HepG2 (cell line): ENCODE measurements around the gene HMGB3. TPM values are rescaled to one million over a fixed set of nuclear protein-coding genes. Genes with fewer than 3 reads are reported as not detected.
"Not testable (repeated sequence)": the region's sequence is repeated elsewhere in the genome, so short reads cannot be mapped to it uniquely, and the experiment has no call there.

ENCODE experiments used
- ATAC-seq: fragments of 200-7000 bp; cut with Tn5 transposase; 3 replicates; pipeline ENCODE4 v1.9.1; 2020; ENCODE audit warnings: mild to moderate bottlenecking, moderate library complexity
- BruUV-seq: library from RNA; stranded (reverse); fragments of 400-500 nt; replicated peaks from 2 replicates; lab custom pipeline; 2021; lab: Mats Ljungman, UMichigan
- CTCF ChIA-PET: fragments of 300-600 bp; formaldehyde crosslinking; extraction: SDS; loops from one replicate; lab custom pipeline; 2021; ENCODE audit warnings: low total read pairs, inconsistent platforms, low intra/inter-chr PET ratio; lab: Yijun Ruan, JAX
- POLR2A ChIA-PET: fragments of 350-600 bp; sonication (Branson Sonifier 250); formaldehyde crosslinking; loops from one replicate; lab custom pipeline; 2020; ENCODE audit warnings: antibody characterized with exemption, inconsistent platforms; lab: Yijun Ruan, JAX
- DNase-seq: peaks from one replicate; pipeline ENCODE4 v3.0.0-alpha.2; 2015; ENCODE audit warnings: low spot score
- FAIRE-seq: peaks from 3 replicates; lab custom pipeline; 2011; peaks lifted over from hg19 to GRCh38; lab: Jason Lieb, UNC
- H2AFZ ChIP-seq: one replicate; pipeline ENCODE4 v1.6.1; 2011; ENCODE audit warnings: low read length, inconsistent platforms
- H3K27ac ChIP-seq: fragments of 300-600 bp; 3 replicates; pipeline ENCODE4 v1.8.0; 2011; ENCODE audit warnings: mixed run types, mild to moderate bottlenecking, mixed read lengths, low read length, inconsistent platforms; ENCODE audit not compliant: insufficient read depth; ENCODE audit errors: extremely low read length
- H3K27me3 ChIP-seq, 2 experiments: fragments of 200-600 bp in 1 of 2; 2 replicates in 1 of 2; 3 replicates in 1 of 2; pipeline versions ENCODE4 v1.6.0 to v1.8.0; 2011; ENCODE audit warnings: low read length in 2 of 2, mild to moderate bottlenecking in 2 of 2, moderate library complexity in 2 of 2, inconsistent platforms in 1 of 2; ENCODE audit not compliant: insufficient read depth in 2 of 2, control insufficient read depth in 1 of 2
- H3K36me3 ChIP-seq, 2 experiments: fragments of 200-600 bp in 1 of 2; replicated peaks in 1 of 2; 2 replicates in 1 of 2; 3 replicates in 1 of 2; pipeline versions ENCODE4 v1.5.1 to v1.8.0; 2011; ENCODE audit warnings: low read length in 2 of 2, inconsistent platforms in 1 of 2; ENCODE audit not compliant: insufficient read depth in 2 of 2, control insufficient read depth in 1 of 2
- H3K4me1 ChIP-seq: 2 replicates; pipeline ENCODE4 v1.5.1; 2012; ENCODE audit warnings: low read length, inconsistent platforms; ENCODE audit not compliant: insufficient read depth
- H3K4me2 ChIP-seq: 2 replicates; pipeline ENCODE4 v1.6.0; 2011; ENCODE audit warnings: low read depth, low read length, inconsistent platforms
- H3K4me3 ChIP-seq, 3 experiments: fragments of 200-600 bp in 1 of 3; sonication (generic), shearing (Covaris generic) in 1 of 3; replicated peaks in 1 of 3; 2 replicates each; pipeline ENCODE4 v1.5.1; 2011 to 2016; ENCODE audit warnings: low read length in 3 of 3, inconsistent platforms in 2 of 3, low read depth in 2 of 3, mild to moderate bottlenecking in 2 of 3, control low read depth in 1 of 3, mixed read lengths in 1 of 3; ENCODE audit not compliant: insufficient read depth in 1 of 3
- H3K79me2 ChIP-seq: one replicate; pipeline ENCODE4 v1.6.1; 2011; ENCODE audit warnings: low read length, inconsistent platforms; ENCODE audit not compliant: insufficient read depth
- H3K9ac ChIP-seq: 2 replicates; pipeline ENCODE4 v1.6.0; 2011; ENCODE audit warnings: mild to moderate bottlenecking, low read depth, low read length, inconsistent platforms; ENCODE audit not compliant: insufficient read depth
- H3K9me3 ChIP-seq: 2 replicates; pipeline ENCODE4 v1.5.1; 2012; ENCODE audit warnings: mild to moderate bottlenecking, low read length
- H4K20me1 ChIP-seq: 2 replicates; pipeline ENCODE4 v1.6.0; 2011; ENCODE audit warnings: inconsistent platforms, mild to moderate bottlenecking, low read length, moderate library complexity; ENCODE audit not compliant: insufficient read depth
- BRF2 ChIP-seq: sonication (generic); formaldehyde crosslinking; IDR thresholded peaks from 2 replicates; pipeline ENCODE4 v1.8.1; 2022; ENCODE audit warnings: mild to moderate bottlenecking, missing genetic modification reagents
- FIP1L1 ChIP-seq: fragments of 200-400 bp; formaldehyde crosslinking; IDR thresholded peaks from 2 replicates; pipeline ENCODE4 v1.6.1; 2018; ENCODE audit warnings: low read depth, mild to moderate bottlenecking, low read length, moderate library complexity, borderline replicate concordance; ENCODE audit not compliant: insufficient read depth
- MEF2D ChIP-seq: sonication (generic); formaldehyde crosslinking; IDR thresholded peaks from 2 replicates; pipeline ENCODE4 v1.5.1; 2020; ENCODE audit warnings: mild to moderate bottlenecking, missing genetic modification reagents
- NFIC ChIP-seq: IDR thresholded peaks from 2 replicates; pipeline ENCODE4 v1.6.1; 2012; ENCODE audit warnings: mild to moderate bottlenecking, low read length, inconsistent platforms
- NFYB ChIP-seq: sonication (generic); formaldehyde crosslinking; IDR thresholded peaks from 2 replicates; pipeline ENCODE4 v1.4.0; 2020; ENCODE audit warnings: missing genetic modification reagents
- PRPF4 ChIP-seq: fragments of 200-400 bp; formaldehyde crosslinking; IDR thresholded peaks from 2 replicates; pipeline ENCODE4 v1.6.1; 2016; ENCODE audit warnings: low read length, low read depth; ENCODE audit not compliant: poor library complexity, severe bottlenecking
- SOX5 ChIP-seq: IDR thresholded peaks from 2 replicates; pipeline ENCODE4 v1.6.1; 2016; ENCODE audit warnings: borderline replicate concordance
- STAT5B ChIP-seq: sonication (generic); formaldehyde crosslinking; IDR thresholded peaks from 2 replicates; pipeline ENCODE4 v1.4.0; 2020; ENCODE audit warnings: missing genetic modification reagents
- U2AF1 ChIP-seq: fragments of 200-400 bp; formaldehyde crosslinking; optimal IDR thresholded peaks from 2 replicates; pipeline ENCODE3; 2017; ENCODE audit warnings: mild to moderate bottlenecking, low read depth, low read length
- ZNF605 ChIP-seq: sonication (generic); formaldehyde crosslinking; IDR thresholded peaks from 2 replicates; pipeline ENCODE4 v1.8.0; 2022; ENCODE audit warnings: mild to moderate bottlenecking, missing genetic modification reagents
- ZNF841 ChIP-seq: sonication (generic); formaldehyde crosslinking; IDR thresholded peaks from 2 replicates; pipeline ENCODE4 v1.8.1; 2023; ENCODE audit warnings: missing genetic modification reagents, borderline replicate concordance
- ZSCAN9 ChIP-seq: IDR thresholded peaks from 2 replicates; pipeline ENCODE4 v1.6.1; 2016; ENCODE audit warnings: borderline replicate concordance
- WGBS: methylation state at CpG from one replicate; pipeline ENCODE4 v1.1.6; 2017; ENCODE audit warnings: low lambda C conversion rate; 5-methylcytosine and 5-hydroxymethylcytosine counted together
- in situ Hi-C: cut with HindIII; loops from 2 replicates; pipeline ENCODE4 v1.10.0; 2017; ENCODE audit warnings: low pct_unique_long_range_greater_than_20kb; ENCODE audit not compliant: extremely low pct_ligation_motif_present
- intact Hi-C: fragments of 100-400 bp; cut with micrococcal nuclease; formaldehyde crosslinking; loops from one replicate; pipeline ENCODE4 v1.10.0; 2022; ENCODE audit not compliant: unreplicated experiment
- polyA plus RNA-seq, 8 experiments: library from polyadenylated mRNA; depleted of rRNA in 3 of 8; stranded (reverse) in 7 of 8; unstranded in 1 of 8; fragments of >200 nt; fragmentation: Illumina TruSeq in 4 of 8; extraction: Trizol in 4 of 8; gene quantifications; 2 replicates each; pipeline versions ENCODE4 v1.2.1 to v1.2.3, GENCODE V29; 2011 to 2016; ENCODE audit warnings: low read depth in 4 of 8, missing spikeins in 1 of 8, mixed read lengths in 1 of 8; ENCODE audit not compliant: insufficient read depth in 1 of 8
- total RNA-seq, 5 experiments: library from RNA; depleted of rRNA; stranded (reverse); fragments of >200 nt; fragmentation: Illumina TruSeq; extraction: Trizol; gene quantifications; 2 replicates each; pipeline ENCODE4 v1.2.3, GENCODE V29; 2016; ENCODE audit warnings: low read depth in 1 of 5

HMGB3 gene
- total and polyA plus RNA-seq, 2 of the 13 experiments (the other 11 are each of a cell fraction or from before 2014, with no cell fraction given): 8.5 to 87.1 TPM

DNA sequence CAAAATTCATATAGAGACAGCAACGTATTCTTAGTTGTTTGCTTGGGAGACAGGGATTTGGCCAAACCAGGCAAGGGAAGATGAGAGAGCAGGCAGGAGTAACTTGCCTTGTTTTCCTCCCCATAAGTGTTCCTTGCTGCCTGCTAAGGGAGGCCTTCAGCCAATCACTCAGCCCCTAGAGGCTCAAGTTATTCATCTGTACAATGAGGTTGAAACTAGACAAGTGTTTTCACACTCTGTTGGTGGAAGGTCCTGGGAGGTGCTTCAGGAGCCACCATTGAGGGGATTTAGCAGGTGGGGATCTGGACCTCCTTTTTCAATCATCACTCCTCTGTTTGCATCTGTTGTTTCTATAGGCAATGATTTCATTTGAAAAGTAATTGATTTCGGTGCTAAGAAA lies 23.6 kb upstream of the HMGB3 start:
- DNase-seq (no peak), FAIRE-seq (no peak), ATAC-seq (no peak)
- no peak for TF ChIP-seq BRF2
- Histone ChIP-seq H3K4me3 (no peak overlapping the region), H3K9ac (no peak overlapping the region), H3K27me3 (no peaks in the 10 kb centered on the region), H3K79me2 (no peaks in the 10 kb centered on the region), H3K36me3 (no peaks in the 10 kb centered on the region), H3K4me1 (no peaks in the 10 kb centered on the region), H3K27ac (no peak overlapping the region), H2AFZ (no peak overlapping the region), H3K9me3 (no peaks in the 10 kb centered on the region), H3K4me2 (no peak overlapping the region), H4K20me1 (no peaks in the 10 kb centered on the region)
- intact Hi-C loops: no loop called here
- BruUV-seq: no TSS peak
- ChIA-PET POLR2A (no interaction called here), CTCF (no interaction called here)
- 0% methylated on average over 1 of the region's 2 CpGs for WGBS
- in situ Hi-C loops: no loop called here

DNA sequence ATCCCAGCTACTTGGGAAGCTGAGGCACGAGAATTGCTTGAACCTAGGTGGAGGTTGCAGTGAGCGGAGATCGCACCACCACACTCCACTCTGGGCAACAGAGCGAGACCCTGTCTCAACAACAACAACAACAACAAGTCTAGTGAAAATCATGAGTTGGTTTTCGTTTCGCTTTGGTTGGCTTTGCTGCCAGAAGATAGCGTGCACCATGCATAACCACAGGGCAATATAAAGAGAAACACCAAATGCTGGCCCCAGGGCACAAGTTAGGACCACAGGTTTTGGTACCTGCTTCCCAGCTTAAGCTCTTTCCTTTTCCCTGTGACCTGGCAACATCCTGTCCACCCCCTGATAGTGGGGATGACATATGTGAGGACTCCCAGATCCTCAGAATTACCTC lies 21.5 kb upstream of the HMGB3 start:
- H3K4me3 ChIP-seq: no peak overlapping the region
- H2AFZ ChIP-seq: no peak overlapping the region
- H3K9ac ChIP-seq: no peak overlapping the region
- H3K27ac ChIP-seq: no peak overlapping the region
- CTCF ChIA-PET: no interaction called here
- FAIRE-seq (no peak), ATAC-seq (no peak), DNase-seq (no peak)
- H3K4me1 ChIP-seq: peaks cover 6% of the 10 kb centered on the region
- no peaks in the 10 kb centered on the region for H3K27me3 ChIP-seq
- no peaks in the 10 kb centered on the region for H3K79me2 ChIP-seq
- TF ChIP-seq FIP1L1 (no peak), ZNF605 (CRISPR knock-in tag) (no peak), ZNF841 (CRISPR knock-in tag) (no peak), SOX5 (CRISPR knock-in tag) (no peak), NFIC (no peak), MEF2D (CRISPR knock-in tag) (no peak), STAT5B (CRISPR knock-in tag) (no peak), NFYB (CRISPR knock-in tag) (no peak), U2AF1 (no peak), ZSCAN9 (CRISPR knock-in tag) (no peak), PRPF4 (no peak)
- no peaks in the 10 kb centered on the region for H3K9me3 ChIP-seq
- intact Hi-C loops (no loop called here), in situ Hi-C loops (no loop called here)
- POLR2A ChIA-PET: no interaction called here
- H3K36me3 ChIP-seq: no peaks in the 10 kb centered on the region
- WGBS: 36% methylated on average over 4 of the region's 7 CpGs
- BruUV-seq: no TSS peak
- H3K4me2 ChIP-seq: no peak overlapping the region
- H4K20me1 ChIP-seq: no peaks in the 10 kb centered on the region

DNA sequence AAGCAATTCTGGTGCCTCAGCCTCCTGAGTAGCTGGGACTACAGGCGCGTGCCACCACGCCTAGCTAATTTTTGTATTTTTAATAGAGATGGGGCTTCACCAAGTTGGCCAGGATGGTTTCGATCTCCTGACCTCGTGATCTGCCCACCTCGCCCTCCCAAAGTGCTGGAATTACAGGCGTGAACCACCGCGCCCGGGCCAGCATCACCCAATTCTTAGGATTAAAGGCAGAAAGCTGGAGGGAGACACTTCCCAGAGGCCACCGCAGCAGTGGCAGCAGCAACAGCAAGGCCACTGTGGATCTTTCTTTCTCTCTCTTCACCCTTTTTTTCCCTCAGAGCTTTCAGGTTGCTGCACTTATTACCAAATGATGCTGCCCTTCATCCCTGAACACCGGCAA lies 18.7 kb upstream of the HMGB3 start:
- in situ Hi-C loops, intact Hi-C loops, FAIRE-seq, POLR2A ChIA-PET, H3K9me3 ChIP-seq, CTCF ChIA-PET, BruUV-seq, H3K9ac ChIP-seq, H3K4me3 ChIP-seq, DNase-seq, ATAC-seq, H3K27me3 ChIP-seq, H2AFZ ChIP-seq, H3K36me3 ChIP-seq, H3K79me2 ChIP-seq, H3K27ac ChIP-seq, H4K20me1 ChIP-seq, H3K4me2 ChIP-seq: not testable (repeated sequence)
- WGBS: 96% methylated on average over 5 of the region's 12 CpGs
- peaks cover 22% of the 10 kb centered on the region for H3K4me1 ChIP-seq
